T-helper 2 cell treated with Interferon-gamma antibody and Interleukin-4, amounts not matched to agents 5 μg/mL and 100 μg/mL, for 36 hours (primary cell): ENCODE data around the gene BRPF3.

Source experiments
- DNase-seq: peaks from one replicate; pipeline ENCODE4 v3.0.0; 2021; ENCODE audit warnings: low spot score
- H3K27ac Mint-ChIP-seq: one replicate; pipeline ENCODE4 v1.8.0; 2021; ENCODE audit warnings: mild to moderate bottlenecking, mixed read lengths
- H3K27me3 Mint-ChIP-seq: one replicate; pipeline ENCODE4 v1.8.0; 2021; ENCODE audit warnings: low read depth, mixed read lengths
- H3K36me3 Mint-ChIP-seq: one replicate; pipeline ENCODE4 v1.8.0; 2021; ENCODE audit warnings: low read depth, mixed read lengths
- H3K4me1 Mint-ChIP-seq: one replicate; pipeline ENCODE4 v1.8.0; 2021; ENCODE audit warnings: low read depth, mixed read lengths
- H3K4me3 Mint-ChIP-seq: one replicate; pipeline ENCODE4 v1.8.0; 2022; ENCODE audit warnings: mild to moderate bottlenecking, moderate library complexity, mixed read lengths
- H3K9me3 Mint-ChIP-seq: one replicate; pipeline ENCODE4 v1.8.0; 2021; ENCODE audit warnings: mixed read lengths

The BRPF3 gene

DNA sequence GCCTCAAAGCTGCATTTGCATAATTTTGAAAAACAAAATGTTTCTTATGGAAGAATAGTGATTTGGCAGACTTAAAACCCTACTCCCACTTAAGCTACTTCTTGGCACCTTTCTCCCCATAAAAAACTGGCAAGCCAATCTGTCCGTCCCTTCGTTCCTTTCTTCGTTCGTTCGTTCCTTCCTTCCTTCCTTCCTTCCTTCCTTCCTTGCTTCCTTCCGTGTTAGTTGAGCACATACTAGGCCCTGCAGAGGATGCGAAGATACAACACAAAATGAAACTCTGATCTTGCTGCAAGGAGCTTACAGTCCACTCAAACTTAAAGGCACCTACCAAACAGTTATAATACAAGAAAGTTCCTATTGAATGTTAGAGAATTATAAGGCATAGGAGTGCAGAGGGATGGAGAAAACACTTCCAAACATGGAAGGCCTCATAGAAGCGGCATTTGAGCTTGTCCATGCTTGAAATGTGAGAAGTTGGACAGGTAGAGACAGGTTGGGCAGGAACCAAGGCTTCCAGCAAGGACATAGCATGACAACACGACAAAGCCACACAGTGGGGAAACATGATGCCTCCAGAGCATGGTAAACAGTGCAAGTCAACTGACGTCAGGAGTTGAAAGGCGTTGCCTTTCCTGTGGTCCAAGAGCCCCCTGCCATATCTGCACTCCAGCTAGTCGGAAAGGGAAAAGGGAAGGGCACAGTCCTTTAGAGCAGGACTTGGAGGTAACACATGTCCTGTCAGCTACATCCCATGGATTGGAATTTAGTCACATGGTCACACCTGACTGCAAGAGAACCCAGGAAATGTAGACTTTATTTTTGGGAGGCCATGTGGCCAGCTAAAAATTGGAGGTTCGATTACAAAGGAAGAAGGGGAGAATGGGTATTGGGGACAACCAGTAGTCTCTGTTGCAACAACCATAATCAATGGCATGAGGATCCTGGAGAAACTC, 80.3 kb downstream of the BRPF3 start:
- no peak overlapping the region for H3K27ac Mint-ChIP-seq
- H3K27me3 Mint-ChIP-seq, result peaks cover 48% of the 10 kb centered on the region
- DNase-seq, result no peak
- no peak overlapping the region for H3K4me3 Mint-ChIP-seq
- H3K36me3 Mint-ChIP-seq, result no peaks in the 10 kb centered on the region
- H3K9me3 Mint-ChIP-seq, result no peaks in the 10 kb centered on the region
- no peaks in the 10 kb centered on the region for H3K4me1 Mint-ChIP-seq

DNA sequence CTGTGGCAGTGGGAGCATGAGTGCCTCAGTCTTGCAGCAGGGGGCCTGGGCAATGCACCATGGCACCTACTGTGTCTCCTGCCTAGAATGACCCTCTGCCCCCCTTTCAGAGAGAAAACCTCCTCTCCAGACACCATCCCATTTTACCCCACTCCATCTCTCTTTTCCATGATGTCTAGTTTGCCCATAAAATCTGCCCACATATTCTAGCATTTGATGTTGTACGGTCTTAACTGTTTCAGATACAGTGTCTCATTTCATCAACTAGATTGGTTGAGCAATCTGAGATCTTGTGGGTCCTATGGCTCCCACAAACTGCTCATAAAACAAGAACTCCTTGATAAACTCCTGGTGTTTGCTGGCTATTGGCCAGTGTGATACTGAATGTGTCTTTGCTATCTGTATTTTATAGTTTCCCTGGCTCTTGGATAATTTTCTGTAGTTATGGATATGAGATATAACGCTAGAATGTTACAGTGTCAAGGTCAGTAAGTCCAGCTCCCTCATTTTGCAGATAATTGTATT, 81.5 kb downstream of the BRPF3 start:
- H3K4me1 Mint-ChIP-seq, result no peaks in the 10 kb centered on the region
- no peak overlapping the region for H3K27ac Mint-ChIP-seq
- DNase-seq, result no peak
- no peak overlapping the region for H3K4me3 Mint-ChIP-seq
- H3K36me3 Mint-ChIP-seq, result no peaks in the 10 kb centered on the region
- H3K9me3 Mint-ChIP-seq, result no peaks in the 10 kb centered on the region
- H3K27me3 Mint-ChIP-seq, result peaks cover 52% of the 10 kb centered on the region

DNA sequence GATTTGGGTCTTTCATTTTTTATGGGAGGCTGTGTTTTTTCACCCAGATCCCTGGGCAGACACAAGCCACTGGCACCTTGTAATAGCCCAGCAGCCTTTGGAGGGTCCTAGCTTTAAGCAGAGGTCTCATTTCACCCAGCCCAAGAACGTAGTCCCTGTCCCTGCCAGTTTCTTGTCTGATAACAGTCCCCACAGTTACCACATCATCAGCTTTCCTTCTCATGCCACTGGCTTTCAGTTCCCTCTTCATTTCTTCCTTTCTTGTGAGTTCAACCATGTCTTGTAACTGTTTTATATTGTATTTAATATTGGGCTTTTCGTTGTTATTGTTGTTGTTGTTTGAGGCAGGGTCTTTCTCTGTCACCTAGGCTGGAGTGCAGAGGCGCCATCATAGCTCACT, 83.9 kb downstream of the BRPF3 start:
- Mint-ChIP-seq H3K4me3 (no peak overlapping the region), H3K27ac (no peak overlapping the region), H3K9me3 (no peaks in the 10 kb centered on the region), H3K4me1 (no peaks in the 10 kb centered on the region), H3K27me3 (peaks cover 62% of the 10 kb centered on the region), H3K36me3 (no peaks in the 10 kb centered on the region)
- DNase-seq, result no peak

DNA sequence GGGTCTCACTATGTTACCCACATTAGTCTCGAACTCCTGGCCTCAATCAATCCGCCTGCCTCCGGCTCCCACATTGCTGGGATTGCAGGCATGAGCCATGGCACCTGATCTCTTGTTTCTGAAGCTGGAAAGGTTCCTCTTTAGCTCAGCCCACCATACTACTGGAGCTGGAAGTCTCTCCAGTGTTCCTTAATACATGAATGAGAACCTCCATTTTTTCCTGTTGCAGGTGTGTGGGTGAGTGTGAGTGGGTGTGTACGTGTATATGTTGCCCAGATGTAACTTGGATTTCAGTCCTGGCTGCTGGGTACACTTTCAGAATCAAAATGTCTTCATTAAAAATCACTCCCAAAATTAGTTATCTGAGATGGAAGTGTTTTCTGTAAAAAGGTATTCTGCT, 84.4 kb downstream of the BRPF3 start:
- Mint-ChIP-seq H3K36me3 (no peaks in the 10 kb centered on the region), H3K9me3 (no peaks in the 10 kb centered on the region), H3K27me3 (peaks cover 64% of the 10 kb centered on the region), H3K4me3 (no peak overlapping the region), H3K27ac (no peak overlapping the region), H3K4me1 (peaks cover 2% of the 10 kb centered on the region)
- DNase-seq, result no peak
